GM19239 (cell line): ENCODE data around the gene OSBPL8.
"Not testable (repeated sequence)": the region's sequence is repeated elsewhere in the genome, so short reads cannot be mapped to it uniquely, and the experiment has no call there.

Experiments used
- DNase-seq: peaks from one replicate; pipeline ENCODE4 v3.0.0; 2011; ENCODE audit warnings: low spot score; ENCODE audit not compliant: insufficient read length
- FAIRE-seq: peaks from 2 replicates; lab custom pipeline; 2011; peaks lifted over from hg19 to GRCh38; lab: Jason Lieb, UNC

OSBPL8 gene

DNA sequence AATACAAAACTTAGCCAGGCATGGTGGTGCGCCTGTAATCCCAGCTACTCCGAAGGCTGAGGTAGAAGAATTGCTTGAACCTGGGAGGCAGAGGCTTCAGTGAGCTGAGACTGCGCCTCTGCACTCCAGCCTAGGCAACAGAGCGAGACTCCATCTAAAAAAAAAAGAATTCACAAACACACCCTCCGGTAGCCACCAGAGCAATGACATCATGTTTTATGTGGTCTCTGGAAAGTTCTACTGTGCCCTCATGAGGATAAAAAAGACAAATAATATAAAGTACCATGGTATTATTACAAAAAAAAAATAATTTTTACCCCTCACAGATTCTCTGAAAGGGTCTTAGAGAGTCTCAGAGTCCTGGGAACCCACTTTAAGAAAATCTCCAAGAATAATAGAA lies 81.5 kb downstream of the OSBPL8 start:
- no peak for FAIRE-seq
- DNase-seq: no peak

DNA sequence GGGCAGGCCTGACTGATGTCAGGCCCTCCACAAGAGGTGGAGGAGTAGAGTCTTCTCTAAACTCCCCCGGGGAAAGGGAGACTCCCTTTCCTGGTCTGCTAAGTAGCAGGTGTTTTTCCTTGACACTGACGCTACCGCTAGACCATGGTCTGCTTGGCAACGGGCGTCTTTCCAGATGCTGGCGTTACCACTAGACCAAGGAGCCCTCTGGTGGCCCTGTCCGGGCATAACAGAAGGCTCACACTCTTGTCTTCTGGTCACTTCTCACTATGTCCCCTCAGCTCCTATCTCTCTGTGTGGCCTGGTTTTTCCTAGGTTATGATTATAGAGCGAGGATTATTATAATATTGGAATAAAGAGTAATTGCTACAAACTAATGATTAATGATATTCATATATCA lies 86.7 kb downstream of the OSBPL8 start:
- FAIRE-seq, DNase-seq: not testable (repeated sequence)

DNA sequence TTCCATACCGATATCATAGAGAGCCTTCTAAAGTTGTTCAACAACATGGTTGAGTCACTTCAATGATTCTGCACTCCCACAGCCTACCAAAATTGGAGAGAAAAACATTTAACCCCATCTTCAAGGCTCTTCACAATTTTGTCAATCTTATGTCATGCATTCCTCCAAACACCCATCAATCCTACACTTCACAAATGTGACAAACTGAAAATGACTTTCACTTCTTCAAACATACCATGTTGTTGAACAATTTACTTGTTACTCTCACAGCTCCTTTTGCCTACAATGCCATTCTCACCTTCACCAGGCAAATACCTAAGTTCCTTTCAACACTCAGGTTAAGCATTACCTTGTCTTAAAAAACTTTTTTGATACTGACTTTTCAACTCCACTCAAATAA lies 88.0 kb downstream of the OSBPL8 start:
- peak; percentile 54 for FAIRE-seq
- DNase-seq: no peak

DNA sequence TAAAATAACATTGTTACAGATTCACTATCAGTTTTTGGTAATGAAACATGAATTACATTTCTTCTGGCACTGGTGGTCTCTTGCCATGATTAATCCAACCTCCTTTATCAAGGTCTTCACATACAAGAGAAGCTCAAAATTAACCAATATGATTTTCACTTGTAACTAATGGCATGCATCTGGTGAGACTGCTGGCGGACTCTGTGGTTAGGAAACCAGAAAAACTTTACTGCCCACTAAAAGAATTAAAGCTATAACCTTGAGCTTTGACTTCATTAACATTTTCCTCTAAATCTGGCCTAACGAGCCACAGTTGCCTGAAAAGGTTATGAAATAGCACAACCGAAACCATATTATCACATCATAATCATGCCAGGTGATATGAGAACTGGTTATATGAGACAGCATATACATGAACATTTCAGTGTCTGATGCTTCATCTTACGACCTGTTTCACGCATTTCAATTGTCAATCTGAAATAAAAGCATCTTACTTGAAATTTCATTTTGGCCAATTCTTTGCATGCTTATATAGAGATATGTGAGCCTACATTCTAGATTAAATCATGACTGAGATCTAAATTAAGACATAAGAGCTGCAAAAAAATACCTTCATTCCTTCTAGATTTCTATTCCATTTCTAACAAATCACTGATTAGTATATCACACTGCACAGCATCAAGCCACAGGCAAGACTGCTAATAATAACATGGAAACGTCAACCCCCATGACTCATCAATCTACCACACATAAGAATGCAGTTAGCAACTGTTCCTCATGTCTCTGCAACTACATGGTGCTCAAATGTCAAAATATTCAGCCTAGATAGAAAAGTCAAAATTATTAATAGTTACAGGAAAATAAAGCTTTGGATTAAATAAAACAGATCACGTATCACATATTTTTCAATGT lies 89.3 kb downstream of the OSBPL8 start:
- peak; percentile 1 for DNase-seq
- FAIRE-seq: no peak

DNA sequence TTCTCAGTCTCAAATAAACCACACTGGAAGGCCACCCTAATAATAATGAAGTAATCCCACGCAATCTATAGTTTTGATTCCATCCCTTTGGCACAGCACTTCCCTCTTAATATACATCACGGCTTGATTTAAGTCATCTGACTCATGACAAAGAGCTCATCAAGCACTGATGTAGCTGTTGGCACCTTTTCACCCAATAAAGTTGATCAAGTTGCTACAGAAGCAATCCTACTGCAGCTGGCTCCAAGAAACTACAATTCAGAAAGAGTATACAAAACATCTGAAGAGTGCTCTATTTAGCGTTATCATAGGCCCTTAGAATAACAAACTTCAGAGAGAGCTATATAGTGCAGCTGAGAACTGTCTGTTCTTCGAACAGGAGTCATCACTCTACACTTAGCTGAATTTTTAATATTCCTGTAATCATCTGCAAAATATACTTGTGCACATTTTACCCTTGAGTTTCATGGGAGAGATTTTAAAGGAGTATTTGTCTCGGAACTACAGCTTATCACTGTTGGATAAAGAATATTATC lies 94.9 kb downstream of the OSBPL8 start:
- FAIRE-seq (no peak), DNase-seq (no peak)

DNA sequence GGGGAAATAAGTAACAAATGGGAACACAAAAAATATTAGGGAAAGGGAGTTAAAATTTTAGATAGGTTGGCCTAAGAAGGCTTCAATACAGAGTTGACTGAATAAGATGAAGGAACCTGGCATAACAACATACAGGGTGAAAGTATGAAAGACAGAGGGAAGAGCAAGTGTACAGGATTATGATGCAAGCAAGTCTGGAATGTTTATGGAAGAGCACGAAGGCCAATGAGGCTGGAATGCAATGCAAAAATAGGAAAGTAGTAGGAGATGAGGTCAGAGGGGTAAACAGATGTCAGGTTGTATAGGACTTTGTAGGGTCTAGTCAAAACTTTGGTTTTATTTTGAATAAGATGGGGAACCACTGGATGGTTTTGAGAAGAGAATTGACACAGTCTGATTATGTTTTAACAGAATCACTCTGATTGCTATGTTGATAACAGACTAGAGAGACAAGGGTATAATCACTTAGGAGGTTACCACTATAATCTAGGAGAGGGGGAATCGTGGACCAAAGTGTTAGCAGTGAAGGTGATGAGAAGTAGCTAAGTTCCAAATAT lies 96.8 kb downstream of the OSBPL8 start:
- no peak for FAIRE-seq
- DNase-seq: no peak

DNA sequence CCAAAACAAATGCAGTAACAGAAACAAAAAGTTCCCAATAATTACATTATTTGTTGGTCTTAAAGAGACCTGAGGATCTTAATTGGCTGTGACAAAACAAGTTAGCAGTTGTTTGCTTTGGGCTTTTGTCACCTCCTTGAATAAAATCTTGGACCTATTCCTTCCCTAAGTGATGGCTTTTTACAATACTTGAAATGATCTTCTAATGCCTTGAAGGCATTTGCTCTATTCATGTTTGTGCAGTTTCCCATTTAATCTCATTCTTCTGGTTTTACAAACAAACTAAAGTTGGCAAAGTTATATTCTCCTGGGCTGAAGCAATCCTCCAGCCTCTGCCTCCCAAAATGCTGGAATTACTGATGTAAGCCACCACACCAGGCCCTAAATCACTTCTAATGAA lies 98.8 kb downstream of the OSBPL8 start:
- no peak for FAIRE-seq

DNA sequence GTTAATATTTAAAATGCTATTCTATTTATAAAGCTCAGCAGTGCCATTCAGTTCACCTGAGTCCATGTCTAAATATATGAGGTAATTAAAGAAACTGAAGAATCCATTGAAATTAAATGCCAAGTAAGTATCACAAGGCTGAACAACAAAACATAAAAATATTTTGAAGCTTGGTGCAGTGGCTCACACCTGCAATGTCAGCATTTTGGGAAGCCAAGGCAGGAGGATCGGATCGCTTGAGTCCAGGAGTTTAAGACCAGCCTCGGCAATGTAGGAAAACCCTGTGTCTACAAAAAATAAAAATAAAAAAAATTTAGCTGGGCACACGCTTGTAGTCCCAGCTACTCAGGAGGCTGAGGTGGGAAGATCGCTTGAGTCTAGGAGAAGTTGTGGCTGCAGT lies 101.8 kb downstream of the OSBPL8 start:
- FAIRE-seq (no peak), DNase-seq (no peak)

More for the DNA sequence above, 98.8 kb downstream of the OSBPL8 start:
- DNase-seq: no peak

DNA sequence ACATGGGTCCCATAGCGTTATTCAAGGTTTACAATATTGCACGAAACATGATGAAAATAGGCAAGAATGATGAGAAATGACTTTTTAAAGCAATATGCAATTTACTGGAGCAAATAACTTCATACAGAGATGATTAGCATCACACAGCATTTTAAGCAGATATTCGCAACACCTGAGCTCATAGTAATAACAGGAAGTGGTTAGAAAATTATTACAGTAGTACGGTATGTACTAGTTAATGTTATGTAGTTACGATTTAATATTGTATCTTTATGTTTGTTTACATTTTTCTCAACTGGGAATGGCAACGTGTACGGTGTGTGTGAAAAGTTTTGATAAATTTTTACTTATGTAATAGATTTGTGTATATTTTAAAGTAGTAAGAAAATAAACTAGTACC lies 102.6 kb downstream of the OSBPL8 start:
- no peak for DNase-seq
- no peak for FAIRE-seq

DNA sequence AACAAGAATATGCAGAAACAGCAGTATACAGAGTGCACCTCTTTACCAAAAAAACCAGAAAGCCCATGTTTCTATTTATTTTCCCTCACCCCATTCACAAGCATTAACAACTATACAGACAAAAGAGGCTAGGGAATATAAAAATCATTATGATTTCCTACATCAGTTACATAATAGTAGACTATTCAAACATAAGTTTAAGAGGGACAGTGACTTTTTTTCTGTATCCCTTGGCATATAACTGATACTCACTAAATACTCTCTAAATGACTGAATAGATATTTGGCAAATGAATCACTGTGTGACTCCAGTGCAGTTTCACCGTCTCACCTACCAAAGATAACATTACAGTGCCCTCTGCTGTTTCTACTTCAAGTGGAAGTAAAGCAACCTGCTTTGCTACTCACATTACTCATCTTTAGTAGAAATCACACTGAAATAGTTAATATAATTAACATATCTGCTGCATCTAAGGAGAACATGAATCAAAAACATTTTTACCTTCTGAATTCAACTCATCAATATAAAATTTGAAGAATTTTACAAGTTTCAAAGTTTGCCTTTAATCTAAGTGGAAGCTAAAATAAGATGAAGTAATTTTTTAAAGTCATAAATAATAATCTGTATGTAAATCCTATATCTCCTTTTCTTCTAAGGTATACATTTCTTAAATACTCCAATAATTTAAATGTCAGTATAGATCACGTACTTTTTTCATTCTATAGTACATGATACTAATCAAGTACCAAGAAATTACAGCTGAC lies 103.8 kb downstream of the OSBPL8 start:
- DNase-seq (peak; percentile 5), FAIRE-seq (peak; percentile 39)

DNA sequence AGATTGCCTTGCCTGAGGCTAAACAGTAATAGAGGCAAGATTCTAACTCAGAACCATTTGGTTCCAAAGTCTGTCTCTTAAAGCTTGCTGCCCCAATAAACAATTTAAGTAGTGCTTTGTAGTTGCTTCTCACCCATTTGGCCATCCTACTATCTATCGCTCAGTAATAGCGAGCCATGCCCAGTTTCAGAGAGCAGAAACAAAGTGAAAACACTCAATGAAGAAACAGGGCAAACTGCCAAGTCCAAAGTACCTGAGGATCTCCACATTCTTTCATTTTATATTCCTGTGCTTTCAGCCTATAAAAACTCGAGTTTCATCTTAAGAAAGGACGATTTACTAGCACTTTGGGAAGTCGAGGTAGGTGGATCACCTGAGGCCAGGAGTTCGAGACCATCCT lies 108.0 kb downstream of the OSBPL8 start:
- no peak for FAIRE-seq
- DNase-seq: no peak

DNA sequence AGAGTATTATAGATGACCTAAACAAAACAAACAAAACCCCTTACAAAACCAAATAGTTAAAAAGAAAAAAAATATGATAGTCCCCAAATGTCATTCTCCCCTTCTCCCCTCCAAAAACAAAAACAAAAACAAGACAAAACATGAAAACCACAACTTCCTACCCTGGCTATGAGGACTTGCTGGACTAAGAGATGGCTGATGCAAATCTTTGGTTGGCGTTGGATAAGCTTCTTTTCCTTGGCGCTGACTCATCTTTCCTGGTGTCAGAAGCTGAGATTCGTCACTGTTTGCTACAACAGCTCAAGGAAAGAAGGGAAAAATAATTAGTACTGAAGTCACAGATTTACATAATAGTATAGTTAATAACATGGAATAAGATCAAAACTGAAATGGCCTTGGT lies 108.9 kb downstream of the OSBPL8 start:
- DNase-seq: no peak

DNA sequence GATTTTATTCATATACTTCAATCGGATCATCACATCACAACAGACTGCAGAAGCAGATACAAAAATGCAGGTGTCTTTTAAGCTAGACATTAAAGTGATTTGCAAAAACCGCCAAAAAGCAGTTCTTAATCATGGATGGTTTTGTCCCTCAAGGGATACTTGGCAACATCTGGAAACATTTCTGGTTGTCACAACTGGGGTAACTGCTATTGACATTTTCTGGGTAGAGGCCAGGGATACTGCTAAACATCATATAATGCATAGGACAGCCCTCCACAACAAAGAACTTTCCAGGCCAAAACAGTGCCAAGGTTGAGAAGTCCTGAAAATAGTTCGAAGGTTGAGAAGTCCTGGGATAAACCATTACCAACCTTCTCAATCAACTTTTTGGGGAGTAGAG lies 109.6 kb downstream of the OSBPL8 start:
- FAIRE-seq (no peak), DNase-seq (no peak)

More for the DNA sequence above, 108.9 kb downstream of the OSBPL8 start:
- FAIRE-seq: no peak

DNA sequence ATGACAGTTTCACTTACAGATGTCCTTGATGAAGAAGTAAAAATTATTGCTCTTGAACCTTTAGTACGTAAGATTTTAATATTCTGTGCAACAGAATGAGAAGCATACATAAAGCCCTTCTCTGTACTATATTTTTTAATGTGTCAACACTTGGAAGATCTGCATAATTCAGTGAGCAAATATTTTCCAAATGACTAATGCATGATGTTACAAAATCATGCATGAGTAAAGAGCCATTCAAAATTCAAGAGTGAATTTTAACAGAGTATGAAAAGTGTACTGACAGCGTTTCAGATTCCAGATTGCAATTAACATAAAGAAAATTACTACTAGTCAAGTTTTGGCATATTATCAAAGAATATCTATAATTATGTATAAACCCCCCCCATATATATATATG lies 110.0 kb downstream of the OSBPL8 start:
- FAIRE-seq (no peak), DNase-seq (no peak)

DNA sequence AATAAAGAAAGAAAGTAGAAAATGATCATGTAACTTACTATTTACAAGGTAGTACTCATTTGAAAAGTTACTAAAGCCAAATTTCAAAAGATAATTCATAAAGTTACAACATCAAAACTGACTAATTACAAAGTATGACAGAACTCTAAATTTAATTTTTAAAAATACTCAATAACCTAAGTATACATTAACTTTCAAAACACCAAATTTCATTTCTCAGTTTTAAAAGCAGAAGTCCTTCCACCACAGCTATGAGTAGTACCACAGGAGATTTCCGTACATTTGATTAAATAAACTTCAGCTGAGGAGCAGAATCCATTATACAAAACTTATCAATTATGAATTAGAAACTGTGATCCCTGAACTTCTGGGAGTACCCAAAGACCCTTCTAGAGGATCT lies 110.6 kb downstream of the OSBPL8 start:
- no peak for FAIRE-seq
- no peak for DNase-seq

DNA sequence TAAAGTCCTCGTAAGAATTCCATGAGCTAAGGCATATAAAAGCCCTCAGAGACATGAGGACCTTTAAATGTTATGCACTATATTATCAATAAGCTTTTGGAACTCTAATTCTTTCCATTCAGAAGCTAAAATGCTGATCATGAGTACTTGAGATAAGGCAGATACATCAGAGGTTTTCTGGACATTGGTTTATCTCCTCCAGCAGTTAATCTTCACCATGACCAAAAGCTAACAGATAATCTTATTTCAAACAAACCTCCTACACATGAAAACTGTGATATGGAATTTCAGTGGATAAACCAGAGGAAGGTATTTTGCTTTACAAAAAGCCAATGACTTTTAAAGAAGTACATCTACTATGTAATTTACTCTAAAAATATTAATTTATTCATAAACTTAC lies 113.5 kb downstream of the OSBPL8 start:
- FAIRE-seq: no peak
- no peak for DNase-seq

DNA sequence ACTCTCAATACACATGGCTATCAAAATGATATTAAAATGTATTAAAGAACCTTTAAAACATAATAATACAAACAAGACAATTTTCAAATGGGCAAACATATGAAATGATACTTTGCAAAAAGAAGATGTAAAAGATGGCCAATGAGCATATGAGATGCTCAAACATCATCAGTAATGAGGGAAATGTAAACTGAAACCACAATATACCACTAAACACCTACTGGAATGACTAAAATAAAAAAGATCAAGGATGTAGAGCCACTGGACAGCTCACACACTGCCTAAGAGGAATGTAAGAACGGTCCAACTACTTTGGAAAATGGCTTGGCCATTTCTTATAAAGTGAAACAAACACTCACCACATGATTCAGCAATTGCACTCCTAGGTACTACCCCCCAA lies 114.1 kb downstream of the OSBPL8 start:
- no peak for FAIRE-seq

DNA sequence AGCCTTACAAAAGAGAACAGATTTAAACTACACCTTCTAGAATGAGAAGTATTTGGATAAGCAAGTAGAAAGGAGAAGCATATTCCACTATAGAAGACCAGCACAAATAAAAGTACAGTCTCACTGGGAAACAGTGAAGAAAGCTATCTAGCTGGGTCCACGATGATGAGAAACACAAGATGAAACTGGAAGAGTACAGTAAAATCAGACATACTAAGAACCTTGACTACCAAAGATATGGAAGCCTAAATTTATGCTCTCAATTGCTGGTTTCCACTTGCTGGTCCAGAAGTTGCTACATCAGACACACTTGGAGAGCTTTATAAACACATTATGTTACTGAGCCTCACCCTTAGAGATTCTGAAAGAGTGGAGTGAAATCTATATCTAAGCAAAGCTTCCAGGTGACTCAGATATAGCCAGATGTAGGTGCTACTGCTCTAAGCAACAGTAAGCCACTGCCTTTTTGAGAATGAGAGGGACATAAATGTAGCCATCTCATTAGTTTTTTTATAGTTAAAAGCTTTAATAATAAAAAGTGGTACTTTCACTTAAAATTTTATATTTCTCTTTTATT lies 115.1 kb downstream of the OSBPL8 start:
- FAIRE-seq (no peak), DNase-seq (no peak)

More for the DNA sequence above, 114.1 kb downstream of the OSBPL8 start:
- DNase-seq: no peak

DNA sequence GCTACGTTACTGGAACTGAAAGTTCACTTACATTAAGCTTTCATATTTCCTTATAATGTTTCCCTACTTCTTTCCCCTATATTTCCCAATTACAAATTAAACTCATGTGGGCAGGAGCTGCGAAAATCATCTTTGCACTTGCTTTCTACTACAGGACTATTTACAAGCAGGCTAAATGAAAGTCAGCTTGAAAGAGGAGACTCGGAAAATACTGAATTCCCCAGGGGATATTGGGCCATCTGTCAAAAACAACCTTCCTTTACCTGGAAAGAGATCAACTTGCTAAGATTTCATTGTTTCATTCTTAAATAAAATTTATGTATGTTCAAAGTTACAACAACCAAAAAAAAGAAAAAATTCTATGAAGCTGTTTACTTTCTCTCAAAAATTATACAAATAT lies 118.6 kb downstream of the OSBPL8 start:
- DNase-seq (no peak), FAIRE-seq (peak; percentile 28)

DNA sequence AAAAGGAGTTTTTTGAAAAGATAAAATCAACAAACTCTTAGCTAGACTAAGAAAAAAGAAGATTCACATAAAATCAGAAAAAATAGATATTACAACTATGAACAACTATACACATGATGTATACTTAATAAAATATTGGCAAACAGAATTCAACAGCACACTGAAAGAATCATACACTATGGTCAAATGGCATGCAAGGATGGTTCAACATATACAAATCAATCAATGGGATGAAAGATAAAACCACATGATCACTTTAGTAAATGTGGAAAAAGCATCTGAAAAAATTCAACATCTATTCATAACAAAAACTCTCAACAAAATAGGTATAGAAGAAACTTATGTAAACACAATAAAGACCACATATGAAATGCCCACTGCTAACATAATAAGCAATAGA lies 126.8 kb downstream of the OSBPL8 start:
- DNase-seq: no peak
- no peak for FAIRE-seq
